MM.1S (cell line): Measurements from ENCODE around the gene DIS3L2.

Source experiments
- DNase-seq: peaks from one replicate; pipeline ENCODE4 v3.0.0-alpha.2; 2015
- H2AFZ ChIP-seq: fragments of 300-600 bp; sonication (generic); 2 replicates; pipeline ENCODE4 v1.6.0; 2016; ENCODE audit warnings: antibody characterized with exemption, low read length
- H3F3A ChIP-seq: fragments of 300-600 bp; sonication (generic); 2 replicates; pipeline ENCODE4 v1.6.1; 2016; ENCODE audit warnings: mild to moderate bottlenecking, antibody characterized with exemption, low read length, moderate library complexity, mixed read lengths; ENCODE audit not compliant: insufficient read depth
- H3K27ac ChIP-seq: fragments of 300-600 bp; sonication (generic); 2 replicates; pipeline ENCODE4 v1.5.1; 2016; ENCODE audit warnings: mild to moderate bottlenecking, low read length
- H3K27me3 ChIP-seq: fragments of 300-600 bp; sonication (generic); replicated peaks from 2 replicates; pipeline ENCODE4 v1.6.0; 2016; ENCODE audit warnings: low read length; ENCODE audit not compliant: insufficient read depth
- H3K36me3 ChIP-seq: fragments of 300-600 bp; sonication (generic); replicated peaks from 2 replicates; pipeline ENCODE4 v1.6.1; 2016; ENCODE audit warnings: mild to moderate bottlenecking, low read length, mixed read lengths; ENCODE audit not compliant: insufficient read depth
- H3K4me1 ChIP-seq: fragments of 300-600 bp; sonication (generic); 2 replicates; pipeline ENCODE4 v1.6.1; 2016; ENCODE audit warnings: low read length, mixed read lengths
- H3K4me2 ChIP-seq: fragments of 300-600 bp; sonication (generic); 2 replicates; pipeline ENCODE4 v1.6.0; 2016; ENCODE audit warnings: low read depth, low read length
- H3K4me3 ChIP-seq: fragments of 300-600 bp; sonication (generic); 2 replicates; pipeline ENCODE4 v1.5.1; 2016; ENCODE audit warnings: low read length, mixed read lengths
- H3K79me2 ChIP-seq: fragments of 300-600 bp; sonication (generic); 2 replicates; pipeline ENCODE4 v1.6.1; 2016; ENCODE audit warnings: mixed run types, low read length, mixed read lengths
- H3K9ac ChIP-seq: fragments of 300-600 bp; sonication (generic); 2 replicates; pipeline ENCODE4 v1.6.1; 2016; ENCODE audit warnings: low read length, mixed read lengths
- H3K9me2 ChIP-seq: fragments of 300-600 bp; sonication (generic); replicated peaks from 2 replicates; pipeline ENCODE4 v1.6.1; 2016; ENCODE audit warnings: mild to moderate bottlenecking, low read length, mixed read lengths; ENCODE audit not compliant: insufficient read depth
- H3K9me3 ChIP-seq: fragments of 300-600 bp; sonication (generic); replicated peaks from 2 replicates; pipeline ENCODE4 v1.6.1; 2016; ENCODE audit warnings: mild to moderate bottlenecking, low read length, mixed read lengths; ENCODE audit not compliant: insufficient read depth
- H4K20me1 ChIP-seq: fragments of 300-600 bp; sonication (generic); 2 replicates; pipeline ENCODE4 v1.6.1; 2016; ENCODE audit warnings: mild to moderate bottlenecking, low read length, moderate library complexity, mixed read lengths; ENCODE audit not compliant: insufficient read depth
- EZH2 ChIP-seq: fragments of 300-600 bp; sonication (generic); optimal IDR thresholded peaks from 2 replicates; pipeline ENCODE3; 2017; ENCODE audit warnings: low read depth, mild to moderate bottlenecking, antibody characterized with exemption, low read length, mixed read lengths
- EZH2phosphoT487 ChIP-seq: fragments of 300-600 bp; sonication (generic); IDR thresholded peaks from 2 replicates; pipeline ENCODE4 v1.6.1; 2018; ENCODE audit warnings: antibody characterized with exemption, low read length
- TF ChIP-seq, protein P1 (sequence below): fragments of 300-600 bp; sonication (generic); IDR thresholded peaks from 2 replicates; pipeline ENCODE4 v1.5.1; 2016; ENCODE audit warnings: antibody characterized with exemption, low read length, mixed read lengths

Gene DIS3L2

DNA sequence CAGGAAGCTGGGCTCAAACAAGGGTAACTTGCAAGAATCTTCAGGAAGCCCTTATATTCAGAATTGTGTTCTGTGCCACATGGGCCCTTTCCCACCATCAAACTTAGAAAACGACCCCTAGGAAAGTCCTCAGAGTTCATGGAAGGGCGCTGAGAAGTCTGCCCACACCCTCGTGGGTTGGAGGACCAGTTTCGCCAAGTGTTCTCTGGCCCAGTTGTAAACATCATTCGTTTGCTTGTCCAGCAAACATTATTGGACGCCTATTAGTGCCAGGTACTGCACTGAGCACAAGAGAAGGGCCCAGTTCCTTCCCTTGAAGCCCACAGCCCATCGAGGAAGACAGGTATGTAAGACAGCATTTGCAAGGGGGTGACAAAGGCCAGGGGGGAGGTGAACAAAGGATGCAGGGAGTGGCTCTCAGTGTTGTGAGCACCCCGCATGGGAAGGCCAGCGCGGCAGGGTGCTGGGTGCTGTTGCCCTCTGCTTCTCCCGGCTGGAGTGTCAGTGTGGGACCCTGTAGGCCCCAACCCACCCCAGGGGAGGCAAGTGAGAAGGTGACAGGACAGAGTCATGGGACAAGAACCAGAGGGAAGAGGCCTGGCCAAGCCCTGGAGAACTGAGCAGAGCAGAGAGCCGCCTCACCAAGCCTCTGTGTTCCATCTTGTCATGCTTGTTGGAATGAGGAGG, 356.8 kb downstream of the DIS3L2 start:
- no peaks in the 10 kb centered on the region for H3K79me2 ChIP-seq
- TF ChIP-seq, protein P1, sequence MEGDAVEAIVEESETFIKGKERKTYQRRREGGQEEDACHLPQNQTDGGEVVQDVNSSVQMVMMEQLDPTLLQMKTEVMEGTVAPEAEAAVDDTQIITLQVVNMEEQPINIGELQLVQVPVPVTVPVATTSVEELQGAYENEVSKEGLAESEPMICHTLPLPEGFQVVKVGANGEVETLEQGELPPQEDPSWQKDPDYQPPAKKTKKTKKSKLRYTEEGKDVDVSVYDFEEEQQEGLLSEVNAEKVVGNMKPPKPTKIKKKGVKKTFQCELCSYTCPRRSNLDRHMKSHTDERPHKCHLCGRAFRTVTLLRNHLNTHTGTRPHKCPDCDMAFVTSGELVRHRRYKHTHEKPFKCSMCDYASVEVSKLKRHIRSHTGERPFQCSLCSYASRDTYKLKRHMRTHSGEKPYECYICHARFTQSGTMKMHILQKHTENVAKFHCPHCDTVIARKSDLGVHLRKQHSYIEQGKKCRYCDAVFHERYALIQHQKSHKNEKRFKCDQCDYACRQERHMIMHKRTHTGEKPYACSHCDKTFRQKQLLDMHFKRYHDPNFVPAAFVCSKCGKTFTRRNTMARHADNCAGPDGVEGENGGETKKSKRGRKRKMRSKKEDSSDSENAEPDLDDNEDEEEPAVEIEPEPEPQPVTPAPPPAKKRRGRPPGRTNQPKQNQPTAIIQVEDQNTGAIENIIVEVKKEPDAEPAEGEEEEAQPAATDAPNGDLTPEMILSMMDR: no peak
- TF ChIP-seq EZH2phosphoT487 (no peak), EZH2 (no peak)
- H3K9me2 ChIP-seq: no peaks in the 10 kb centered on the region
- no peaks in the 10 kb centered on the region for H3K9me3 ChIP-seq
- peaks cover 14% of the 10 kb centered on the region for H3F3A ChIP-seq
- peaks cover 22% of the 10 kb centered on the region for H3K4me1 ChIP-seq
- H3K27ac ChIP-seq: no peak overlapping the region
- no peaks in the 10 kb centered on the region for H4K20me1 ChIP-seq
- no peak overlapping the region for H3K4me3 ChIP-seq
- H2AFZ ChIP-seq: no peak overlapping the region
- no peaks in the 10 kb centered on the region for H3K36me3 ChIP-seq
- no peak overlapping the region for H3K9ac ChIP-seq
- H3K27me3 ChIP-seq: no peaks in the 10 kb centered on the region
- DNase-seq: no peak
- H3K4me2 ChIP-seq: no peak overlapping the region

DNA sequence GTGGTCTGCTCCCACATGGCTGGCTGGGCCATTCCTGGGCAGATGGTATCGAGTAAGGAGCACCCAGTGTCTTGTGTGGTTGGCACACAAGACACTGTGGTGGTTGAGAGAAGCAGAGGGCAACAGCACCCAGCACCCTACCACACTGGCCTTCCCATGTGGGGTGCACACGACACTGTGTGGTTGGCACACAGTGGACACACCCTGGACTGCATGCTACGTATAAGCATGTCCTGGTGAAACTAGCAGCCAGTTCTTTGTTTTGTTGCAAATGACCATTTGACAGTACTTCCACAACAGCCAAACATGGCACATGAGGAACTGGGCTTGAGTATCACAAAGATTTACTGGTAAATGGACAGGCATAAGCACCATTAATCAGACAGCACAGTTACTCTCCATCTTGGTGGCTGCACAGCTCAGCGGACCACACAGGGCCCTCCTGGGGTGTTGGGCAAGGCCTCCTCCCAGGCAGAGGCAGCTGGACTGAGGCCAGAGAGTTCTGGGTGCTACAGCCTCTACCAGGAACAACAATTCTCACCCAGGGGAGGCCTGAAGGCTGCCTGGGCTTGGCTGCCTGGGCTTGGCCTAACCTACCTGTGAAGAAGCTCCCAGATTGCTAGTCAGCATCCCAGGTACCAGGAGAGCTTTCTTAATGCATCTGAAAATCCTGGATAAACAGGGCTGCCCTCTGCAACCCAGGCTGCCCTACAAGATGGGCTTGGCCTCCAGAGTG, 357.7 kb downstream of the DIS3L2 start:
- Histone ChIP-seq H2AFZ (no peak overlapping the region), H3K4me3 (no peak overlapping the region), H3K4me1 (peaks cover 19% of the 10 kb centered on the region), H3F3A (peaks cover 10% of the 10 kb centered on the region), H3K9ac (no peak overlapping the region), H3K27me3 (no peaks in the 10 kb centered on the region), H3K9me3 (no peaks in the 10 kb centered on the region), H3K27ac (no peak overlapping the region), H4K20me1 (no peaks in the 10 kb centered on the region), H3K4me2 (no peak overlapping the region), H3K9me2 (no peaks in the 10 kb centered on the region), H3K36me3 (no peaks in the 10 kb centered on the region), H3K79me2 (no peaks in the 10 kb centered on the region)
- TF ChIP-seq EZH2: no peak
- TF ChIP-seq, protein P1: no peak
- TF ChIP-seq EZH2phosphoT487: no peak
- no peak for DNase-seq

DNA sequence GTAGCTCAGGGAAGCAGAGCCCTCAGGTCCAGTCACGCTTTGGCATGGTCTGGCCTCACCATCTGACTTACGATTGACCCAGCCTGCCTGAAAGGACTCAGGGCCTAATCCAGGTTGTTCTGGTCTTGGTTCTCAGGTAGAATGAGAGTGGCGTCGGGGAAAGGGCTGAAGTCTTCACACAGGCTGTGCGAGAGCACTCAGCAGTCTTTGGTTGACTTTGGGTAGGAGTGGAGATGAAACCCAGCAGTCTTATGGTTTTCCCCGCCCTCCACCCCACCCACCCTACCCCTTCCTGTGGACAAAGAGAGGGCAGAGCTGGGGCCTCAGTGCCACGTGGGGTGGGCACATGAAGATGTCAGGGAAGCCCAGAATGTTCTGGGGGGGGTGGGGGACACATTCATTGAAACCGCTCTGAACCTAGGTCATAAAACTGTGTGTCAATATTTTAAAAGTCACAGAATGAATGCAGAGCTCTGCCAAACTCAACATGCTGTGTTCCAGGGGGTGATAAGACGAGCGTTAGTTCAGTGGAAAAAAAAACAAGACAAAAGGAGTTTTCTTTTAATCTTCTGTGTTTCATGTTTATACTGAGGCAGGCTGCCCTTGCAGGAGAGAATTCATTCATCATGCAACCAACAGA, 358.4 kb downstream of the DIS3L2 start:
- H3K79me2 ChIP-seq: no peaks in the 10 kb centered on the region
- no peak overlapping the region for H3K9ac ChIP-seq
- TF ChIP-seq, protein P1: no peak
- TF ChIP-seq EZH2 (no peak), EZH2phosphoT487 (no peak)
- H3K4me1 ChIP-seq: peaks cover 12% of the 10 kb centered on the region
- H3K9me2 ChIP-seq: no peaks in the 10 kb centered on the region
- H2AFZ ChIP-seq: no peak overlapping the region
- no peak overlapping the region for H3K4me2 ChIP-seq
- H3K36me3 ChIP-seq: no peaks in the 10 kb centered on the region
- peaks cover 4% of the 10 kb centered on the region for H3F3A ChIP-seq
- no peaks in the 10 kb centered on the region for H4K20me1 ChIP-seq
- H3K4me3 ChIP-seq: no peak overlapping the region
- H3K27me3 ChIP-seq: no peaks in the 10 kb centered on the region
- DNase-seq: no peak
- H3K9me3 ChIP-seq: no peaks in the 10 kb centered on the region
- no peak overlapping the region for H3K27ac ChIP-seq
